Gastrocnemius medialis (tissue), 4 donors: ENCODE measurements around the gene ADPRH. TPM values are rescaled to one million over a fixed set of nuclear protein-coding genes. Genes with fewer than 3 reads are reported as not detected.

Source experiments
- ATAC-seq, 2 donors: fragments of 150-250 bp; one replicate each; pipeline ENCODE4 v1.9.1; 2016
- DNase-seq, 2 donors: peaks; one replicate each; pipeline ENCODE4 v3.0.0-alpha.2; 2019
- H3K27ac ChIP-seq, 4 donors: fragments of 200-600 bp; sonication (generic); 1 replicate in 1 of 4; 2 replicates in 3 of 4; pipeline ENCODE4 v1.5.1; 2016 to 2018; ENCODE audit warnings: mild to moderate bottlenecking in 2 of 4, moderate library complexity in 1 of 4
- H3K27me3 ChIP-seq, 3 donors: fragments of 200-600 bp; sonication (generic) in 2 of 3; 1 replicate in 1 of 3; 2 replicates in 2 of 3; pipeline versions ENCODE4 v1.5.1 to v1.6.0; 2016 to 2019; ENCODE audit warnings: mild to moderate bottlenecking in 1 of 3, moderate library complexity in 1 of 3
- H3K36me3 ChIP-seq, 2 donors: fragments of 200-600 bp; sonication (generic) in 1 of 2; one replicate each; pipeline ENCODE4 v1.5.1; 2017 to 2018
- H3K4me1 ChIP-seq, 2 donors: fragments of 200-600 bp; sonication (generic) in 1 of 2; one replicate each; pipeline ENCODE4 v1.5.1; 2016 to 2017; ENCODE audit warnings: mild to moderate bottlenecking in 2 of 2
- H3K4me3 ChIP-seq, 4 donors: fragments of 200-600 bp; sonication (generic) in 3 of 4; 1 replicate in 1 of 4; 2 replicates in 3 of 4; pipeline ENCODE4 v1.5.1; 2016 to 2019; ENCODE audit warnings: mild to moderate bottlenecking in 2 of 4
- H3K9me3 ChIP-seq, 3 donors: fragments of 200-600 bp; sonication (generic) in 2 of 3; 1 replicate in 1 of 3; 2 replicates in 2 of 3; pipeline ENCODE4 v1.5.1; 2016 to 2019
- CTCF ChIP-seq, 5 experiments: fragments of 450-650 bp in 3 of 5; fragments of 200-600 bp in 2 of 5; sonication (generic) in 2 of 5; IDR thresholded peaks in 4 of 5; conservative IDR thresholded peaks in 1 of 5; 1 replicate in 4 of 5; 2 replicates in 1 of 5; pipeline ENCODE4 v1.5.1; 2016 to 2019; ENCODE audit warnings: antibody characterized with exemption in 5 of 5, mild to moderate bottlenecking in 3 of 5, moderate library complexity in 3 of 5
- POLR2A ChIP-seq, 2 donors: fragments of 450-650 bp; IDR thresholded peaks; one replicate each; pipeline ENCODE4 v1.6.1; 2017; ENCODE audit warnings: antibody characterized with exemption in 2 of 2, mild to moderate bottlenecking in 2 of 2, moderate library complexity in 2 of 2
- in situ Hi-C, 4 donors: fragments of 200-750 bp; cut with MboI; loops; one replicate each; pipeline versions ENCODE4 v1.15.0 to v1.8.0; 2017; ENCODE audit warnings: low sequenced_read_pairs in 4 of 4
- intact Hi-C: fragments of 100-400 bp; cut with DNase I; formaldehyde crosslinking; loops from one replicate; pipeline ENCODE4 v1.15.1; 2023; ENCODE audit warnings: low total_unique reads
- total RNA-seq, 4 donors: library from RNA; depleted of rRNA; stranded (reverse); fragments of >200 nt; gene quantifications; one replicate each; pipeline versions ENCODE4 v1.1.0 to v1.2.3, GENCODE V29; 2016

The ADPRH gene
- total RNA-seq, 4 donors from 2014 or later, result 8.2 to 15.3 (median 10.3) TPM

- TF ChIP-seq CTCF (IDR thresholded peaks at IDR 0.05 in 4 of 5, conservative IDR thresholded peaks at IDR 0.05 in 1 of 5) (no peak), POLR2A (IDR thresholded peaks at IDR 0.05) (no peak)
- Histone ChIP-seq H3K9me3 (no peaks in the 10 kb centered on the region), H3K27me3 (no peaks in the 10 kb centered on the region), H3K36me3 (no peaks in the 10 kb centered on the region), H3K4me3 (no peak overlapping the region), H3K4me1 (peaks cover 14 to 19% of the 10 kb centered on the region in 2 donors), H3K27ac (no peak overlapping the region)
- intact Hi-C loops, result no loop called here
- ATAC-seq (no peak), DNase-seq (no peak)
- in situ Hi-C loops, result no loop called here
These were observed 23.4 kb downstream of the ADPRH start for GRCh38 chr3:119602676-119603075.

DNA sequence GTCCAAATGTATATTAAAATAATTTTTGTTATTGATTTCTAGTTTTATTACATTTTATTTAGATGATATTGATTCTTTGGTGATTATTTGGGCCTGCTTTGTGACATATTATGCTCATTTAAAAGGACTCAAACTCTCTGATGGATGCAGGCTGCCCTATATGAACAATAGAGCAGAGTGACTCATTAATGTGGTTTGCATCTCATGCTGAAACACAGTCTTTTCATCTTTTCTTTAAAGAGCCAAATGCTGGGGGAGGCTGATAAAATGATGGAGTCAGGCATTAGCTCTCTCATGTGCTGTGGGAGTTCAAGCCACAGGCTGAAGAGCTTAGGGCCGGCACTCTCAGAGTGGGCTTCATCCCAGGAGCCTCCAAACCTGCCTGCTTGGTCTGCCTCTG is 25.6 kb downstream of the ADPRH start:
- Histone ChIP-seq H3K36me3 (no peaks in the 10 kb centered on the region), H3K9me3 (no peaks in the 10 kb centered on the region), H3K4me1 (no peaks in the 10 kb centered on the region), H3K4me3 (no peak overlapping the region), H3K27me3 (no peaks in the 10 kb centered on the region), H3K27ac (no peak overlapping the region)
- no peak for TF ChIP-seq POLR2A (IDR thresholded peaks at IDR 0.05)
- TF ChIP-seq CTCF (IDR thresholded peaks at IDR 0.05 in 4 of 5, conservative IDR thresholded peaks at IDR 0.05 in 1 of 5), result no peak
- DNase-seq (no peak), ATAC-seq (no peak)
- intact Hi-C loops, result no loop called here
- in situ Hi-C loops, result no loop called here

GRCh38 chr3:119608405-119609000 is 29.2 kb downstream of the ADPRH start:
- Histone ChIP-seq H3K4me1 (no peaks in the 10 kb centered on the region), H3K27ac (no peak overlapping the region), H3K4me3 (no peak overlapping the region), H3K27me3 (no peaks in the 10 kb centered on the region), H3K36me3 (no peaks in the 10 kb centered on the region), H3K9me3 (no peaks in the 10 kb centered on the region)
- no peak for ATAC-seq
- DNase-seq, result no peak
- in situ Hi-C loops, result no loop called here
- TF ChIP-seq CTCF (IDR thresholded peaks at IDR 0.05 in 4 of 5, conservative IDR thresholded peaks at IDR 0.05 in 1 of 5) (no peak), POLR2A (IDR thresholded peaks at IDR 0.05) (no peak)
- intact Hi-C loops, result no loop called here

- in situ Hi-C loops (no loop called here), intact Hi-C loops (no loop called here)
- DNase-seq (no peak), ATAC-seq (no peak)
- H3K4me3 ChIP-seq, result no peak overlapping the region
- no peaks in the 10 kb centered on the region for H3K36me3 ChIP-seq
- H3K9me3 ChIP-seq, result no peaks in the 10 kb centered on the region
- H3K4me1 ChIP-seq, result no peaks in the 10 kb centered on the region
- TF ChIP-seq POLR2A (IDR thresholded peaks at IDR 0.05) (no peak), CTCF (IDR thresholded peaks at IDR 0.05 in 4 of 5, conservative IDR thresholded peaks at IDR 0.05 in 1 of 5) (no peak)
- no peaks in the 10 kb centered on the region for H3K27me3 ChIP-seq
- no peak overlapping the region for H3K27ac ChIP-seq
These were observed 30.0 kb downstream of the ADPRH start for GRCh38 chr3:119609301-119609700.

GRCh38 chr3:119611664-119612063 is 32.4 kb downstream of the ADPRH start:
- no peak for ATAC-seq
- Histone ChIP-seq H3K9me3 (no peaks in the 10 kb centered on the region), H3K27me3 (no peaks in the 10 kb centered on the region), H3K4me3 (no peak overlapping the region), H3K36me3 (no peaks in the 10 kb centered on the region), H3K4me1 (no peaks in the 10 kb centered on the region), H3K27ac (no peak overlapping the region)
- intact Hi-C loops, result no loop called here
- DNase-seq, result no peak
- in situ Hi-C loops, result no loop called here
- no peak for TF ChIP-seq CTCF (IDR thresholded peaks at IDR 0.05 in 4 of 5, conservative IDR thresholded peaks at IDR 0.05 in 1 of 5)
- TF ChIP-seq POLR2A (IDR thresholded peaks at IDR 0.05), result no peak
